NCI-H146 (cell line): ENCODE measurements around the gene KRTAP10-7.
A peak's percentile ranks its signal among the peaks of the same experiment; 100 is the strongest.

Experiments used
- DNase-seq: peaks from one replicate; lab custom pipeline; 2025; lab: John Stamatoyannopoulos, UW

The KRTAP10-7 gene

DNA sequence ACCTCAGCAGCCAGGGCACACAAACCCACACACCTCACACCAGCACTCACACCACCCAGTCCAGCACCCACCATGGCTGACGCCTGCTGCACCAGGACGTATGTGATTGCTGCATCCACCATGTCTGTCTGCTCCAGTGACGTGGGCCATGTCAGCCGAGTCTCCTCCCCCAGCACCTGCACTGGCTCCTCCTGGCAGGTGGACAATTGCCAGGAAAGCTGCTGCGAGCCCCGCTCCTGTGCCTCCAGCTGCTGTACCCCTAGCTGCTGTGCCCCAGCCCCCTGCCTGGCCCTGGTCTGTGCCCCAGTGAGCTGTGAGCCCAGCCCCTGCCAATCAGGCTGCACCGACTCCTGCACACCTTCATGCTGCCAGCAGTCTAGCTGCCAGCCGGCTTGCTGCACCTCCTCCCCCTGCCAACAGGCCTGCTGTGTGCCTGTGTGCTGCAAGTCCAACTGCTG, 11.7 kb downstream of the KRTAP10-7 start, which contains the start of gene KRTAP10-8:
TSS of gene KRTAP10-8 (plus strand) at position 51 of the 458 bp plus-strand sequence. CDS start at position 73, 22 bp downstream.
- DNase-seq: no peak

DNA sequence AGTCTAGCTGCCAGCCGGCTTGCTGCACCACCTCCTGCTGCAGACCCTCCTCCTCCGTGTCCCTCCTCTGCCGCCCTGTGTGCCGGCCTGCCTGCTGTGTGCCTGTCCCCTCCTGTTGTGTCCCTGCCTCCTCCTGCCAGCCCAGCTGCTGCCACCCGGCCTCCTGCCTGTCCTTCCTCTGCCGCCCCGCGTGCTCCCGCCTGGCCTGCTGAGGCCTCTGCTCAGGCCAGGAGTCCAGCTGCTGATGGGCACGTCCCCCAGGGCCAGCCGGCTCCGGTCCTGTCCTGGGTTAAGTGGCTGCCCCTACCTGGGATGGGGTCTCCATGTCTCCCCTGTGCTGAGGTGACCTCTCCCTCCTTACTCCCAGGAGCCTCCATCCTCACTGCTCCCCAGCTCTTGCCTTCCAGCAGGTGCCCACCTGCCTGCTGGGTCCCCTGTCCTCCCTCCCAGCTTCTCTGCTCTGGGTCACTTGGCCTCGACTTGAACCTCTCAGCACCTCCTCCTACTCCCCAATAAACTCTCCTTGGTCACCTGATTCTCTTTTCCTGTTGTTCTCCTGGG, 12.4 kb downstream of the KRTAP10-7 start:
- DNase-seq: no peak

DNA sequence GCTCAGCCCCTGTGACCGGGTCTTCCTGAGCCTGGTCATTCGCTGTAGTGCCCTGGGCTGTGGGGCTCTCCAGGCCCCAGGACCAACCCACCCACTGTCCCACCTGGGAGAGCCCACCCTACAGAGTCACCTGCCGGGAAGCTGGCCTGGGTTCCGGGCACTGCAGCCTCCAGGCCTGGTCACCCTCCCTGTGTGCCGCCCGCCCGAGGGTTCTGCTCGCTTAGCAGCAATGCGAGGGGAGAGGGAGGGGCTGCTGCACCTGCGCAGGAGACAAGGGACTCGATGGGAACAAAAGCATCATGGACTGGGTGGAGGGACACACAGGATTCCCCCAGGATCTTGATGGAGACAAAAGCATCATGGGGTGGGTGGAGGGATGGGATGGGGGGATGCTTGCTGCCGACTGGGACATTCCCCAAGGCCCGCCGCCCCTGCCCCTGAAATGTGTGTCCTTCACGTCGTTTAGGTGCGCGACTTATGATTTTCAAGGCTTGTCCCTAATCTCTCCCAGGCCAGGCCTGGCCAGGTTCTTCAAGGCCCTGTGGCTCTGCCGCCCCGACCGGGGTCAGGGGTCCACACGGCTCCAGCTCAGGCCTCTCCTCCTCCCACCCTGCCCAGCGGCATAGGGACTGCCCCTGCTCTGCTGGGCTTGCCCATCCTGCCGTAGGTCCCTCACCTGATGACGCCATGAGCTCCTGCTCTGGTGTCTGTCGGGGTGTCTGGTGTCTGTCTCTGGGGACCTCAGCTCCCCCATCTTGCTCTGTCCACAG, 13.2 kb downstream of the KRTAP10-7 start:
- no peak for DNase-seq

DNA sequence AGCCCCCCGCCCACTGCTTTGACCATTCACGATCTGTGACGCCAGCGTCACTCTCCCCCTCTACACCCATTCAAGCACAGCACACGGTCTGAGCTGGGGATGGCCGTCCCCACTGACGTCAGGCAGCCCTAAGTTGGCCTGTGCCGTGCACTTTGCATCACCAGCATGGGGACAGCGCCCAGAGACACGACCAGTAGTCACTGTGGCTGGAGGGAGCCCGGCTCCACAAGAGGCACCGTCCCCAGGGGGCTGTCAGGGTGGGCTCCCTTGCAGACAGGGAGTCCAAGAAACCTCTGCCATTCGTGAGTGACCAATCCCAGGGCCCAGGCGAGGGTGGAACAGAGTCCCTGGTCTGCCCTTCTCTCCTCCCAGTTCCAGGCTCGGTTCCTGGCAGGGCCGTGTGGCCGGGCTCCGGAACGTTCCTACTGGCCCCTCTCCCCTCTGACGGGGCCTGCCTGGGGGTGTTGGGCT, 13.8 kb downstream of the KRTAP10-7 start:
- no peak for DNase-seq

DNA sequence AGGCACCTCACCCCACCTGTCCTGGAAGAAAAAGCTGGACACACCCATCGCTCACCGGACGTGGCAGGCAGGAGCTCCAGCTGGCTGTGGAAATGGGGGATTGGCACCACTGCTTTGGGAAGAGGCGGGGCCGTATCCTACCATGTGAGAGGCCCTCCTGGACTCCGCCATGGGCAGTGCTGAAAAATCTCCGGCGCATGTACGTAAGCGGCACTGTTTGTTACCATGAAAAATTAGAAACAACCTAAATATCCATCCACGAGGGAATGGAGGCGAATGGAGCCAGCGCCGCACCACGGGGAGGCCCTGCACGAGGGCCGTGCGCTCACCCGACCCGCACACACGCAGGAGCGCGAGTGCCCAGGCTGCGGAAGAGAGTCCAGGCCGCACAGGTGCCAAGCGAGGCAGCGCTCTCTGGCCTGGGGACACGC, 14.6 kb downstream of the KRTAP10-7 start:
- DNase-seq: no peak

DNA sequence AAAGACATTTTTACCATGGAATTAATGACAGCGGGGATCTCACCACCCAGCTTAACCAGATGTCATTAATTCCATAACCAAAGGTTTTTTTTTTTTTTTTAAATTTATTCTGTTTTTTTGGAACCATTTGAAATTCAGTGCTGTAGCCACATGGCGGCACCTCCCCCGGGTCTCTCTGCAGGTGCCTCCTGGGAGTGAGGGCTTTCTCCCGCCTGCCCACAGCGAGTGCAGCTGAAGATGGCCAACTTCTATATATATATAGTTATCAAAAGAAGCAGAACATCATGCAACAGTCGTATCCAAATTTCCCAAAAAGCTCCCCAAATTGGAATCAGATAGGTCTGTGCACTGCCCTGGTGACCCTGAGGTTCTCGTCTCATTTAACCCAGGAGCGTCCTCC, 15.1 kb downstream of the KRTAP10-7 start:
- DNase-seq: no peak

DNA sequence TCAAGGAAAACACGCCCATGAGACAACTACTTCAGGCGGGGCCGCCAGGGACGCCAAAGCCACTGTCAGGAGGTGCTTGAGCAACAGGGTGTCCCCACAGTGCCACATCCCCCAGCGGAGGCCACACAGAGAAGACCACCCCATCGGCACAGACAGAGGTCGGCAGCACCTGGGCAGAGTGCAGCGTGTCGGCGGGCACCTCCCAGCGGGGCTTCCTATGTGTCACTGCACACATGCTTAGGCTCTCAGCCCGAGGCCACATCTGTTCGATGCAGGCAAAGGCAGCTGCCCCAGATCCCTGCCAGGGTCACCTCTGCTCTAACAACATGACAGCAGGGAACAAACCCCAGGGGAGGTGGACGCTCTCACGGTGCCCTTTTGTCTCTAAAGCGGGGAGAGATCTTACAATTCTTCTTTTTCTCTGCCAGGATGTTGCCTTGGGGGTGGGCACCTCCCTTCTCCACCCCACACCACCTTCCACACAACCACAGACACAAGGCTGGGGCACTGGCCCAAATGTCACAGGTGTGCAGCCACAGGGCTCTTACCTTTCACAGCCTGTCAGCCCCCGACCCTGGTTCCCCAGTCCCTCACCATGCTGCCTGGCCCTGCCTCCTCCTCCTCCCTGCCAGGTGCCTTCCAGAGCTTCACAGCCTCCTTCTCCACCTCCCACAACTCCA, 15.7 kb downstream of the KRTAP10-7 start:
- DNase-seq: peak; percentile 75

DNA sequence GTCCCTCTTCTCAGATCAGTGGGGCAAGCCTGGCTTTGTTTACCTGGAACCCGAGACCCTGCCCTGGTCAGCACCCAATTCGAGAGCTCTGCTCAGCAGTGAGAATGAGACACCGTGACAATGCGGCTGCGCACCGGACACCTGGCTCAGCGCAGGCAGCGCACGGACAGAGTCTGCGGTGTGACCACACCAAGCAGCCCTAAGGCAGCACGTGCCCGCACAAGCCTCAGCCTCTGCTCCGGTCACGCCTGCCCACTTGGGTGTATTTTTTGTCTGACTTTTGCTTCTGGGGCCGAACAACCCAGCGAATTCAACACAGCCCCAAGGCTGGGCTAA, 16.2 kb downstream of the KRTAP10-7 start:
- no peak for DNase-seq

DNA sequence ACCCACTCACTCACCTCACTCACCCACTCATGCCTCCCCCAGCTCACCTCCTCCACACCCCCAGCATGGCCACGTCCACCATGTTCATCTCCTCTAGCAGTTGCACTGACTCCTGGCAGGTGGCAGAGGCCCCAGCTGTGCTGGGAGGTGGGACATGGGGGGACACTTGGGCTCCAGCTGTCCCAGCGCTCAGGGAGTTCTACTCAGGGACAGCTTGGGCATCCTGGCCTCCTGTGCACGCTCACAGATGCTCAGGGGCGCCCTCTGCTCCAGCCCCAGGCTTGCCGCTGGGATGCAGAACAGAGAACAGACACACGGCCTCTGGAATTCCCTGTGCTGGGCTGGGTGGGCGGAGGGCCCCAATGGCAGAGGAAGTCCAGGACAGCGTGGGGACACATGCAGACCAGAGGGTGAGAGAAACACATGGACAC, 16.7 kb downstream of the KRTAP10-7 start:
- DNase-seq: no peak

DNA sequence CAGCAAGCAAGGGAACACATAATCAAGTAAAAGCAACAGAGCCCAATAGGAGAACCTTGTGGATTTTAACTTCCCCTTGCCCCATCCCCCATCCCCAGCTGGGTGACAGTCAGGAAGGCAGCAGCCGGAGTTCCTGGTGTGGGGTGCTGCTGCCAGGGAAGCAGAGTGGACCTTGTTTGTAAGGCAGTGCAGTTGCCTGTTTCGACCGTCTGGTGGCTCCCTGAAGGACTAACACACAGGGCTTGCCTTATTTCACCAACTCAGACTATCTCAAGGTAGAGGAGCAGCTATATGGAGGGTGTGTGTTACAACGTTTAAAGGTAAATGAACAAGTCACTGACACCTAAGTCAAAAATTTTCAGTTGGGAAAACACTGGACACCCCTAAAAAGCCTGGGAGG, 18.1 kb downstream of the KRTAP10-7 start:
- no peak for DNase-seq

DNA sequence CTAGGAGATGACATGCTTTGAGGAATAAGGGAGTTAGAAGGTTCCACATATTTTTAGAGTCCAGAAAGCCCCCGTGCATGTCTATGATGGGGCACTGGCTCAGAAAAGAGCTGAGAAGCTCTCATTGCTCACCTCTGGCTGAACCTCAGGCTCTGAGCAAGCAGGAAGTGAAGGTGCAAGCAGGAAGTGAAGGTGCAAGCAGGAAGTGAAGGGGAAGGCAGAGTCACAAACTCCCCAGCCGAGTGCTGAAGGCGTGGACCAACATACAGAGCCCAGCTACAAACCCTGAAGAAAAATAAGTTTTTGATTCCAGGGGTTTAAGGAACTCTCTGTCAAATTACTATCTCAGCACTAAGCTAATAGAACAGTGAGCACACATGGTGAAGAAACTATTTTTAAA, 18.5 kb downstream of the KRTAP10-7 start:
- no peak for DNase-seq

DNA sequence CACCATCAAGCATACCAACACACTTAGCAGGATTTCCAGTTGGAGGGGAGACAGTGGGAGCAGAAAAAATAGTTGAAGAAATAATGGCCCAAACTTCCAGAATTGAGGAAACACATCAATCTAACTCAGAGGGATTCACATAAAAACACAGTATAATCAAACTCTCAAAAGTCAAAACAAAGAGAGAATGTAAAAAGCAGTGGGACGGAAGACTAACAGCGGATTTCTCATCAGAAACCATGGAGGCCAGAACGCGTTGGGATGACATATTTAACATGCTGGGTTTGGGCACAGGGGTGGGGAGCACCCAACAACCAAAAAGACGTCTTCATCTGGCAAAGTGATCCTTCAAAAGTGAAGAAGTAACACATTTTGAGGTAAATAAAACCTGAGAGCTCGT, 19.5 kb downstream of the KRTAP10-7 start:
- DNase-seq: no peak

DNA sequence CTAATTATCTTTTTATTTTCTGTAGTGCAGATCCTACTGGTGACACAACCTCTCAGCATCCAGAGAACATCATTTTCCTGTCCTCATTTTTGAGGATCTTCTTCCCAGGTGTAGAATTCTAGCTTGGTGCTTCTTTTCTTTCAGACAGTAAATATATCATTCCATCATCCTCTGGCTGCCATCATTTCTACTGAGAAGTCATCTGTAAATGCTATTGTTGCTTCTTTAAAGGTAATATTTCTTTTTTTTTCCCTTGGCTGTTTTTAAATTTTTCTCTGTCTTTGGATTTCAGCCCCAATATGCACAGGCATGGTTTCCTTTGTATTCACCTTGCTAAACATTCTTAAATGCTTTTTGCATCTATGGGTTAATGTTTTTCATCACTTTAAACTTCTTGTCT, 23.2 kb downstream of the KRTAP10-7 start:
- no peak for DNase-seq

DNA sequence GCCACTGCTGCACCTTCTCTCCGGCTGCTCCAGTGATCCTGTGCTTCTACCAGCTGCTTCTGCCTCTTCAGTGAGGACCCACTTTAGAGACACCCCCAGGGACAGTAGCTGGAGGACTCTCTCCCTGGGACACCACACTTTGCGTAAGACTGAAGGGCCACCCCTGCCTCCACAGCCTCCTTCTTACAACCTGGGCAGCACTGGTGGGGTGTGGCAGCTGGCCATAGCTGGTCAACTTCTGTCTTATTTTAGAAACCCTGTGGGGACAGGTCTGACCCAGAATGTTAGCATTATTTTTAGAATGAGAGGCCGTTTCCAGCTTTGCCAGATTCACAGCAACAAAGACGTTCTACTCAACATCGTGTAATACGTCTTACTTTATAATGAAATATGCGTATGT, 25.4 kb downstream of the KRTAP10-7 start:
- no peak for DNase-seq

DNA sequence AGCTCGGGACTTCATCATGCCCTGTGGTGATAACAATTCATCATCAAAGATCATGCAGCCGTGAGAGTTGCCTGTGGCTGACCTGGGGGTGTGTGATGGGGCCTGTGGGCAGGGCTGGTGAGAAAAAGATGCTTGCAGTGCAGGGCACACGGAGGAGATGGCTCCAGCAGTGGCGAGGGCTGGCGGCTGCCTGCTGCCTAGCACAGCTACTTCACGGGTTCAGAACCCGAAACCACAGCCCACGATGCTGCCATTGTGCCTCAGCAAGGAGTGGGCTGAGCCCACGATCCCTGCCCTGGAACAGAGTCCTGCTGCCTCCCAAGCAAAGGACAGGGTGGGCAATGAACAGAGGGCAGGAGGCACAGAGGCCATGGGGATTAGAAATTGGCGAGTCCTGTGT, 25.9 kb downstream of the KRTAP10-7 start:
- DNase-seq: no peak

DNA sequence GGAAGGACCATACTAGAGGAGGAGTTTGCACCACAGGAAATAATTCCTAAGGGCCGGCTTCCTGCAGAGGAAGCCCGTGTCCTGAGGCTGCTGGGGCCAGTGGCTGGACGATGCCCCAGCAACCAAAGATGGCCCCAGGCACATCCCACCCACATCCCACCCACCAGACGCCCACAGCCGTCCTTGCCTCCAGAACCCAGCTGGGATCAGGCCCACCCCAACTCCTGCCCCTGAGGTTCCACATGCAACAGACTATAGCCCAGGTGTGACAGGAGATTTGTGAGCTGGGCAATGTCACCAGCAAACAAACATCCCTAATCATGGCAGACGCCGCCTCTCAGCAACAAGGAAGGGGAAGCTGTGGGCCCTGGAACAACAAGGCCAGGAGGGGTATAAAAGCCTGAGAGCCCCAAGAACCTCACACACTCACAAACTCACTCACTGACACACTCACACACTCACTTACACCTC, 26.3 kb downstream of the KRTAP10-7 start, which contains the start of gene KRTAP10-9:
TSS of gene KRTAP10-9 (plus strand) at position 421 of the 471 bp plus-strand sequence. CDS start 79 bp downstream, outside the sequence.
- peak; percentile 80 for DNase-seq

DNA sequence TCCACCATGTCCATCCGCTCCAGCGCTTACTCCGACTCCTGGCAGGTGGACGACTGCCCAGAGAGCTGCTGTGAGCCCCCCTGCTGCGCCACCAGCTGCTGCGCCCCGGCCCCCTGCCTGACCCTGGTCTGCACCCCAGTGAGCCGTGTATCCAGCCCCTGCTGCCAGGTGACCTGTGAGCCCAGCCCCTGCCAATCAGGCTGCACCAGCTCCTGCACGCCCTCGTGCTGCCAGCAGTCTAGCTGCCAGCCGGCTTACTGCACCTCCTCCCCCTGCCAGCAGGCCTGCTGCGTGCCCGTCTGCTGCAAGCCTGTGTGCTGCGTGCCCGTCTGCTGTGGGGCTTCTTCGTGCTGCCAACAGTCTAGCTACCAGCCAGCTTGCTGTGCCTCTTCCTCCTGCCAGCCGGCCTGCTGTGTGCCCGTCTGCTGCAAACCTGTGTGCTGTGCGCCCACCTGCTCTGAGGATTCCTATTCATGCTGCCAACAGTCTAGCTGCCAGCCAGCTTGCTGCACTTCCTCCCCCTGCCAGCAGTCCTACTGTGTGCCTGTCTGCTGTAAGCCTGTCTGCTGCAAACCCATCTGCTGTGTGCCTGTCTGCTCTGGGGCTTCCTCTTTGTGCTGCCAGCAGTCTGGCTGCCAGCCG, 26.9 kb downstream of the KRTAP10-7 start:
- peak; percentile 80 for DNase-seq

DNA sequence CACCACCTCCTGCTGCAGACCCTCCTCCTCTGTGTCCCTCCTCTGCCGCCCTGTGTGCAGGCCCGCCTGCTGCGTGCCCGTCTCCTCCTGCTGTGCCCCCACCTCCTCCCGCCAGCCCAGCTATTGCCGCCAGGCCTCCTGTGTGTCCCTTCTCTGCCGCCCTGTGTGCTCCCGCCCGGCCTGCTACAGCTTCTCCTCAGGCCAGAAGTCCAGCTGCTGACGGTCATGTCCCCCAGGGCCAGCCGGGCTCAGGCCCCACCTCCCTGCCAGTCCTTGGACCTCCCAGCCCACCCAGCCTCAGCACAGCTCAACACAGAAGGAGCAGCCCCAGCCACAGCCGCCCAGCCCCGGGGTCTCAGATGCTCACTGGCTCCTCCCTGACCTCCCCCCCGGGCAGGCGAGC, 27.4 kb downstream of the KRTAP10-7 start:
- DNase-seq: peak; percentile 64

DNA sequence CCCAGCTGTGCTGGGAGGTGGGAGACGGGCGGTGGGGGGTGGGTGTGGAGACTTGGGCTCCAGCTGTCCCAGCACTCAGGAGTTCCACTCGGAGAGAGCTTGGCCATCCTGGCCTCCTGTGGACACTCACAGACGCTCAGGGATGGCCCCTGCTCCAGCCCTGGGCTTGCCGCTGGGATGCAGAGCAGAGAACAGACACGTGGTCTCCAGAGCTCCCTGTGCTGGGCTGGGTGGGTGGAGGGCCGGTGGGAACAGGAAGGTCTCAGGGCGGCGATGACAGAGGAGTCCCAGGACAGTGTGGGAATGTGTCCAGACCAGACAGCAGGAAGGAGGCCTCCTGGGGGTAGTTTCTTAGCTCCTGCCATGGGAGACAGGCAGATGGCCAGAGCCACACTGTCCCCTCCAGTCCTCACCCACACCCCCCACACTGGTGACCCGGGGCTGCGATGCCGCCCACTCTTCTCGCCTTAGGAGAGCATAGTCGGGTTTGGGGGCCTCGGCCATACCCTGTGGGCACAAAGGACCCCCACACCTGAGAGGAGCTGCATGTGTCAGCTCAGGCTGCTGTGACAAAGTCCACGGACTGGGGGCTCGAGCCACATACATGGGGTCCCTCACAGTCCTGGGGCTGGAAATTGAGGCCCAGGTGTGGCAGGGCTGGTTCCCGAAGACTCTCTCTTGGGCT, 28.5 kb downstream of the KRTAP10-7 start:
- no peak for DNase-seq

DNA sequence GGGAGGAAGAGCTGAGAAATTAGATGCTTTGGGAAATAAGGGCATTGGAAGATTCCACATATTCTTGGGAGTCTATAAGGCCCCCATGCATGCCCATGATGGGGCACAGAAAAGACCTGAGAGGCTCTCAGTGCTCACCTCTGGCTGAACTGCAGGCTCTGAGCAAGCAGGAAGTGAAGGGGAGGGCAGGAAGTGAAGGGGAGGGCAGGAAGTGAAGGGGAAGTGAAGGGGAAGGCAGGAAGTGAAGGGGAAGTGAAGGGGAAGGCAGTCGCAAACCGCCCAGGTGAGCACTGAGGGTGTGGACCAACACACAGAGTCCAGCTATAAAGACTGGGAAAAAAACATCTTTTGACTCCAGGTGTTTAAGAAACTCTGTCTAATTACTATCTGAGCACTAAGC, 30.0 kb downstream of the KRTAP10-7 start:
- no peak for DNase-seq

DNA sequence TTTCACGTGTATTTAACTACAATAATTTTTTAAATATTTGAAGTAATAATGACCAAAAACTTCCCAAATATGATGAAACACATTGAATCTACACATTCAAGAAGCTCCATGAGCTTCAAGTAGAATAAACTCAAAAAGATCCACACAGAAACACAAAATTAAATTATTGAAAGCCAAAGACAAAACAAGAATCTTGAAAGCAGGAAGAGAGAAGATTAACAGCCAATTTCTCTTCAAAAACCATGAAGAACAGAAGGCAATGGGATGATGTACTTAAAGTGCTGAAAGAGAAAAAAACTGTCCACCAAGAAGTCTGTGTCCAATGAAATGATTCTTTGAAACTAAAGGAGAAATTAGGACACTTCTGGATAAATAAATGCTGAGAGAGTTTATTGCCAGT, 31.7 kb downstream of the KRTAP10-7 start:
- no peak for DNase-seq
